Pancreas (tissue), 10 donors: ENCODE measurements around the gene ITPRID2. TPM values are rescaled to one million over a fixed set of nuclear protein-coding genes. Genes with fewer than 3 reads are reported as not detected.

ENCODE experiments used
- ATAC-seq, 4 donors: fragments of 200-7000 bp; cut with Tn5 transposase; one replicate each; pipeline versions ENCODE4 v1.8.0 to v1.9.1; 2020; ENCODE audit warnings: mild to moderate bottlenecking in 4 of 4, moderate library complexity in 4 of 4
- DNase-seq, 6 donors: peaks; one replicate each; pipeline ENCODE4 v3.0.0-alpha.2; 2020
- FAIRE-seq: peaks from 2 replicates; lab custom pipeline; 2012; peaks lifted over from hg19 to GRCh38; lab: Jason Lieb, UNC
- H3K27ac ChIP-seq, 4 donors: fragments of 200-600 bp; sonication (generic); 1 replicate in 3 of 4; 2 replicates in 1 of 4; pipeline versions ENCODE4 v1.5.0 to v1.8.0; 2020
- H3K27me3 ChIP-seq, 4 donors: fragments of 200-600 bp; one replicate each; pipeline ENCODE4 v1.8.0; 2021
- H3K36me3 ChIP-seq, 3 donors: fragments of 200-600 bp; sonication (generic) in 1 of 3; one replicate each; pipeline versions ENCODE4 v1.5.0 to v1.8.0; 2020 to 2021
- H3K4me1 ChIP-seq, 3 donors: fragments of 200-600 bp; one replicate each; pipeline ENCODE4 v1.8.0; 2021
- H3K4me3 ChIP-seq, 4 donors: fragments of 200-600 bp; sonication (generic) in 2 of 4; one replicate each; pipeline versions ENCODE4 v1.5.0 to v1.8.0; 2020 to 2021
- H3K9me3 ChIP-seq, 4 donors: fragments of 200-600 bp; one replicate each; pipeline ENCODE4 v1.8.0; 2021
- WGBS, 2 donors: extraction: QIAGEN DNeasy Blood & Tissue Kit; methylation state at CpG; one replicate each; pipeline ENCODE4 v1.1.7; 2013; 5-methylcytosine and 5-hydroxymethylcytosine counted together
- intact Hi-C, 3 donors: fragments of 100-400 bp; cut with DNase I; formaldehyde crosslinking; loops; one replicate each; pipeline versions ENCODE4 v1.11.1 to v1.14.2; 2022
- polyA plus RNA-seq, 2 donors: library from polyadenylated mRNA; stranded (reverse); fragments of 200-250 nt; gene quantifications; one replicate each; pipeline ENCODE4 v1.2.3, GENCODE V29; 2013
- total RNA-seq, 6 donors: library from RNA; stranded (reverse); fragmentation: NEBNext Ultra II Directional in 4 of 6; extraction: Animal tissue kit (Norgen Biotek cat#: 25700) in 4 of 6; gene quantifications; one replicate each; pipeline versions ENCODE4 v1.2.1 to v1.2.4, GENCODE V29; 2021 to 2023
- TF ChIP-seq, protein P1 (sequence below), 4 donors: fragments of 200-600 bp; sonication (generic) in 3 of 4; IDR thresholded peaks; one replicate each; pipeline versions ENCODE4 v1.5.0 to v1.8.0; 2021; ENCODE audit warnings: antibody characterized with exemption in 4 of 4
- donor health status: healthy with polysubstance abuse.
- donor health status: DM: no; HTN: no; CAD: no; lungs with moderate emphysema.
- donor health status: DM: no; HTN: no; CAD: no.
- donor health status: control.
- donor health status: control.
- donor health status: Bipolar disorder and iron deficiency.
- donor health status: DM: yes; HTN: yes; CAD: no.
- donor health status: DM: no; HTN: no; CAD: no.
- donor health status: DM: no; HTN: no; CAD: no.
- donor health status: DM: yes; HTN: yes; CAD: no.

The ITPRID2 gene
- total and polyA plus RNA-seq, 8 donors = 85.6 to 497 (median 328) TPM

DNA sequence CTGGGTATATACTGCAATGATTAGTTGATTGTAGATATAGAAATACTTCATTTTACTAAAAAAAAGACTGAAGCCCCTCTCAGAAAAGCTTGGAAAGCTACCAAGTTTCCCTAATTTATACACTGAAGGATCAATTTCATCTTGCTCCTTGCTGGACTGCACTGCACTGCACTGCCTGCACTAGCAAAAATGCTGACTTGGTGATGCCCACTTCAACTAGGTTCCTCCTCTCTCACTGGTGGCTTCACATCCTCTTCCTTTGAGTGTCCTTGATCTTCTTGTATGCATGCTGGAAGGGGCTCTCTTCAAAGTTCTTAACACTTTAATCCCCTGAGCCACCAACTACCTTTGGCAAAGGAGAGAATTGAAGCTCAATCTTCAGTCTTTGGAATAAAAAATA lies 31.7 kb upstream of the ITPRID2 start:
- Histone ChIP-seq H3K4me3 (no peak overlapping the region), H3K4me1 (peaks cover 40 to 62% (median 48%) of the 10 kb centered on the region in 3 donors), H3K36me3 (no peaks in the 10 kb centered on the region), H3K9me3 (no peaks in the 10 kb centered on the region), H3K27me3 (no peaks in the 10 kb centered on the region), H3K27ac (peak overlapping the region in 2 of 4 donors; percentile 77 to 82)
- FAIRE-seq (no peak), DNase-seq (no peak), ATAC-seq (no peak)
- TF ChIP-seq, protein P1, sequence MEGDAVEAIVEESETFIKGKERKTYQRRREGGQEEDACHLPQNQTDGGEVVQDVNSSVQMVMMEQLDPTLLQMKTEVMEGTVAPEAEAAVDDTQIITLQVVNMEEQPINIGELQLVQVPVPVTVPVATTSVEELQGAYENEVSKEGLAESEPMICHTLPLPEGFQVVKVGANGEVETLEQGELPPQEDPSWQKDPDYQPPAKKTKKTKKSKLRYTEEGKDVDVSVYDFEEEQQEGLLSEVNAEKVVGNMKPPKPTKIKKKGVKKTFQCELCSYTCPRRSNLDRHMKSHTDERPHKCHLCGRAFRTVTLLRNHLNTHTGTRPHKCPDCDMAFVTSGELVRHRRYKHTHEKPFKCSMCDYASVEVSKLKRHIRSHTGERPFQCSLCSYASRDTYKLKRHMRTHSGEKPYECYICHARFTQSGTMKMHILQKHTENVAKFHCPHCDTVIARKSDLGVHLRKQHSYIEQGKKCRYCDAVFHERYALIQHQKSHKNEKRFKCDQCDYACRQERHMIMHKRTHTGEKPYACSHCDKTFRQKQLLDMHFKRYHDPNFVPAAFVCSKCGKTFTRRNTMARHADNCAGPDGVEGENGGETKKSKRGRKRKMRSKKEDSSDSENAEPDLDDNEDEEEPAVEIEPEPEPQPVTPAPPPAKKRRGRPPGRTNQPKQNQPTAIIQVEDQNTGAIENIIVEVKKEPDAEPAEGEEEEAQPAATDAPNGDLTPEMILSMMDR (IDR thresholded peaks at IDR 0.05) = no peak
- intact Hi-C loops = no loop called here

DNA sequence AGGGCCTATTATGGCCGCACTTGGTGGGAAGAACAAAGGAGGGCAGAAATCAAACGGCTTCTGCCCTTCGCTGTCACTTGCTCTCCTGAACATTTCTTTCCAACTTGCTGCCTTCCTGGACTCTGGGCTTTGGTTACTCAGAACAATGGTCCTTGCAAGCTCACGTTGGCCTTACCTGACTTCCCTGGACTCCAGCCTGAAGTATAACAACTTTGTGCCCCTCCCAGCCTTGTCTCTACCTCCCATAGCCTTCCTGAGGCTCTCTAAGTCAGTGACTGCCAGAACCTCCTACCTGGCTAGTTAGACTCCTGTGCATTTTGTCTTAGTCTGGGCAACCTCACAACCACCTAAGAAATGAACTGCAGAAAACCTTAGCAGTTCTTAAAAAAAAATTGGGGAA lies 30.2 kb upstream of the ITPRID2 start:
- FAIRE-seq (no peak), ATAC-seq (peak; percentile 31 to 60 (median 55)), DNase-seq (peak in 4 of 6 donors; percentile 18 to 66 (median 48))
- Histone ChIP-seq H3K27ac (peak overlapping the region in 3 of 4 donors; percentile 51 to 82 (median 77)), H3K36me3 (no peaks in the 10 kb centered on the region), H3K4me1 (peaks cover 40 to 57% (median 51%) of the 10 kb centered on the region in 3 donors), H3K9me3 (no peaks in the 10 kb centered on the region), H3K4me3 (no peak overlapping the region), H3K27me3 (no peaks in the 10 kb centered on the region)
- intact Hi-C loops = no loop called here
- 43 to 49% methylated on average over 4 of the region's 4 CpGs for WGBS, 2 donors
- TF ChIP-seq, protein P1 (IDR thresholded peaks at IDR 0.05) = no peak

DNA sequence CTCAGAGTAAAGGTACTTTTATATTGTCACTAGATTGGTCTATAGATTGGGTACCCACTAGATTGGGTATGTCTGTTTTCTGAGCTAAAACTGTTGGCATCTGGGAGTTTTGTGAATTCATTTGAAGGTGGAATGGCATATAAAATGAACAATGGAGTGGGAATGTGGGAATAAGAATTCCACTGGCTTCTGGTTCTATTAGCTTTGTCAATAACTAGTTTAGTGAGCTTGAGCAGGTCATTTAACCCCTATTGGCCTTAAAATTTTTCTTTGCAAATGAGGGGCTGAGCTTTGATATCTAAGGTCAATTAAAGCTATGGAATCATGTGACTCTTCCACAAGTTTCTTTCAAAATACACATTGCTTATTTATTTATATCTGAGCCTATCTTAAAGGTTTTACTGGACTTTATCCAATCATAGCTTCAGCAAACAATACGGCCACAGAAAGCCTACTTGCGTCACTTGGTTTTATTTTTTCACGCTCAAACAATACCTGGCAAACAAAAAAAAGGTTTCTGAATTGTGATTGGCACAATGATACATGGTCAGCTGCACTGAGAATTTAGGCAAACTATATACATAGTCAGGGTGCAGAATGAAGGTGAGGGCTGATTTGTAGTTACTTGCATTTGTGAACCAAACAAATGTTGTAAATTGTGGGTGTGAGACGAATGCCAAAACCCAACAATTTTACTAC lies 28.8 kb upstream of the ITPRID2 start:
- intact Hi-C loops = no loop called here
- ATAC-seq (peak; percentile 69 to 84 (median 78)), DNase-seq (peak in 3 of 6 donors; percentile 20 to 32 (median 24)), FAIRE-seq (no peak)
- H3K9me3 ChIP-seq = no peaks in the 10 kb centered on the region
- H3K27ac ChIP-seq = peak overlapping the region; percentile 27 to 82 (median 54)
- TF ChIP-seq, protein P1 (IDR thresholded peaks at IDR 0.05) = no peak
- 41 to 42% methylated on average over 4 of the region's 4 CpGs for WGBS, 2 donors
- no peaks in the 10 kb centered on the region for H3K27me3 ChIP-seq
- H3K36me3 ChIP-seq = no peaks in the 10 kb centered on the region
- peak overlapping the region in 1 of 4 donors; percentile 13 for H3K4me3 ChIP-seq
- H3K4me1 ChIP-seq = peaks cover 31 to 57% (median 54%) of the 10 kb centered on the region in 3 donors

DNA sequence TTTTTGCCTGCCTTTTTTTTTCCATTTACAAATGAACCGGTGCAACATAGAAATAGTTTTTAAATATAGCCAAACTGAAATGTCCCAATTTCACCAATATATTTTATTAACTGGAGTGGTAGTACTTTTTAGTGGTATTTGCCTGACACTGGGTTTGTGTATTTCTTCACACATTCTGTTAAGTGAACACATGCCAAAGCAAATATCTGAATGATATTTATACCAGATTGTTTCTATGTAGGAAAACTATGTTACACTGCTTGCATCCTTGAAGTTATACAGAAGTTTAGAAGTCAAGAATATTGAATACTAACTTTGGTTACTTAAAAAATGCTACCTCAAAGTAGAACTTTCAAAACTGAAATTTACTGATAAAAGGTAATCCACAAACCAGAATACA lies 19.4 kb upstream of the ITPRID2 start:
- peaks cover 0 to 43% (median 21%) of the 10 kb centered on the region in 3 donors for H3K4me1 ChIP-seq
- intact Hi-C loops = no loop called here
- H3K4me3 ChIP-seq = no peak overlapping the region
- H3K27me3 ChIP-seq = no peaks in the 10 kb centered on the region
- peak overlapping the region in 2 of 4 donors; percentile 17 to 48 for H3K27ac ChIP-seq
- TF ChIP-seq, protein P1 (IDR thresholded peaks at IDR 0.05) = no peak
- H3K9me3 ChIP-seq = no peaks in the 10 kb centered on the region
- peak; percentile 67 to 86 (median 78) for ATAC-seq
- peak; percentile 61 for FAIRE-seq
- DNase-seq = no peak
- H3K36me3 ChIP-seq = no peaks in the 10 kb centered on the region
- 38 to 55% methylated on average over 1 of the region's 1 CpG for WGBS, 2 donors

DNA sequence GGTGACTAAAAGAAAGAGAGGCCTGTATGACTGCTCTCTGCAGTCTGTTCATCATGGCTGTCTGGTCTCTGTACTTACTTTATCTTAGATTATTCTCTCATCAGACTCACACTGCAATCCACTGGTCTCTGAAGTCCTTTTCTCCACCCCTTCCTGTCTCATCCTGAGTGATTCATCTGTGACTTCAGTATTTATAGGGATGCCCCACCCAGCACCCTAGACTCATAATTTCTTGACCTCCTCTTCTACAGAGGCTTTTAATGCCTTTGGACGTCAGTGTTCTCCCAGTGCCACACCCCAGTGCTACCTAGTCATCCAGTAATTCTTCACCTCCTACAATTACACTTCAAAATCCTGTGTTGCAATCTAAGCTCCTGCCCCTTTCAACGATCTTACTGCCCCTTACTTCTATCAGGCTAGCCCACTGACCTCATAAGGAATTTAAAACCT lies 14.9 kb upstream of the ITPRID2 start:
- TF ChIP-seq, protein P1 (IDR thresholded peaks at IDR 0.05) = no peak
- peak in 3 of 4 donors; percentile 11 to 39 (median 34) for ATAC-seq
- Histone ChIP-seq H3K27ac (no peak overlapping the region), H3K27me3 (no peaks in the 10 kb centered on the region), H3K4me3 (no peak overlapping the region), H3K4me1 (peaks cover 0 to 37% (median 14%) of the 10 kb centered on the region in 3 donors), H3K9me3 (no peaks in the 10 kb centered on the region), H3K36me3 (no peaks in the 10 kb centered on the region)
- WGBS, 2 donors = 51 to 58% methylated on average over 2 of the region's 2 CpGs
- FAIRE-seq = no peak
- no peak for DNase-seq
- intact Hi-C loops = no loop called here
